Activated T-cell treated with anti-CD3 and anti-CD28 coated beads for 1 hour (primary cell): ENCODE results near the gene SLITRK5.

Experiments used
- DNase-seq: peaks from one replicate; pipeline ENCODE4 v3.0.0-alpha.2; 2020; ENCODE audit warnings: low read depth

The SLITRK5 gene

DNA sequence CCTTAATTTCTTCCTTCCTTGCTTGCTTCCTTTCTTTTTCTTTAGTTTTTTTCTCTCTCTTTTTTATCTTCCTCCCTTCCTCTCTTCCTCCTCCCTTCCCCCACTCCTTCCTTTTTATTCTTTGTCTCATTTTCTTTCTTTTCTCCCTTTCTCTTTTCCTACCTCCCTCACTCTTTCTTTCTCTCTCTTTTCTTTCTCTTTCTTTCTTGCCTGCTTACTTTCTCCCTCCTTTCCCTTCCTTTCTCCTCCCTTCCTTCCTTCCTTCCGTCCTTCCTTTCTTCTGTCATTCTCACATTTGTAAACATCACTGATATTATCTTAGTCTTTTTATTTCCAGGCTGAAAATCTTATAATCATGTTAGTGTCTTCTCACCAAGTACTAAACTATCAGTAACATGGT is 38.8 kb downstream of the SLITRK5 start:
- DNase-seq = no peak

DNA sequence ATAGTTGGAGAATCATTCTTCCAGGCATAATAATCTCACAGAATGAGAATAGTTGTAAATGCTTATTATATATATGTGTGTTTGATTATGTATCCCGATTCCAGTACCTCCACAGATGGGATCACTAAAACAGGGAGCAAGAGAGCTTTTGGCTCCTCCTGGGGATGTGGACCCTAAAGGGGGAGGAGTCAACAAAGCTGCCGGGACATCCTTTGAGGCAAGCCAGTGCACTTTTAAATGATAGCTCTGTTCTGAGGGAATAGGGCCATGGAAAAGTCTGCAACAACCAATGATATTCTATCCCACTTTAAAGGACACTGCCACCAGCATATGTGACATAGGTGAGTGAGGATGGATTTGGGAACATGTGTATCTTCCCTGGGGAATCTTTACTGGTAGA is 40.8 kb downstream of the SLITRK5 start:
- no peak for DNase-seq
